HG02981 (cell line): ENCODE measurements around the gene MYO5A.
"Not testable (repeated sequence)": the region's sequence is repeated elsewhere in the genome, so short reads cannot be mapped to it uniquely, and the experiment has no call there.

Experiments
- ATAC-seq: cut with Tn5 transposase; IDR thresholded peaks from one replicate; pipeline ENCODE4 v1.9.1; 2021; ENCODE audit warnings: mild to moderate bottlenecking, moderate library complexity; ENCODE audit not compliant: unreplicated experiment

The MYO5A gene

DNA sequence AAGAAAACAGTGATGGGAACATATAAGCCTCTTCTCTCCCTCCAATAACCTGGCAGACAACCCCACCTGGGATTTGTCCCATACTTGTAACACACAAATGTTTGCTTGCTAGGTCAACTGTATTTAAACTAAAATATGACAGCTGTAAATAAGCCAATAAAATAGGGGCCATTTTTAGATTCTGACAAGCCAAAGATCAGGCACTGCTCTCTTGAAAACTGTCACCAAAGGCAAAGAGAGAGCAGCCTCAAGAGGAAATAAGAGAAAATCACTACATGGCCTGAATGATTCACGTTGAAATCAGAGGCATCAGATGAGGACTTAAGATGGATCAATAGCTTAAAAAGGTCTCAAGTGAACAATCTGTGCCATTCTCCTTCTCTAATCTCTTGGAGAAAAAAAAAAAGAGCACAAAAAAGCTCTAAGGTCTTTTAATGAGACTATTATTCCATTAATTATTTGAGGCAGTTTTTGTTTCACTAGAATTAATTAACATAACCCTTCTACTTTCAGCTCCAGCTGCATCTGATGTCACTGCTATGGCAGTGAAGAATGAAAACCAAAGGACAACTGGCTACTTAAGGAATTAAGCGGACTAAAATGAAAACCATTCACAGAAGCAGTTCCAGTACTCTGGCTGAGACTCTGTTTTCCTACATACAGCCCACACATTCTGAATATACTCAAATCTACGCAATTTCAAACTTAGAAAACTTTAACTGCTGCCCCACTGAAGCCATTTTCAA is 19.0 kb downstream of the MYO5A start:
- ATAC-seq = no peak

DNA sequence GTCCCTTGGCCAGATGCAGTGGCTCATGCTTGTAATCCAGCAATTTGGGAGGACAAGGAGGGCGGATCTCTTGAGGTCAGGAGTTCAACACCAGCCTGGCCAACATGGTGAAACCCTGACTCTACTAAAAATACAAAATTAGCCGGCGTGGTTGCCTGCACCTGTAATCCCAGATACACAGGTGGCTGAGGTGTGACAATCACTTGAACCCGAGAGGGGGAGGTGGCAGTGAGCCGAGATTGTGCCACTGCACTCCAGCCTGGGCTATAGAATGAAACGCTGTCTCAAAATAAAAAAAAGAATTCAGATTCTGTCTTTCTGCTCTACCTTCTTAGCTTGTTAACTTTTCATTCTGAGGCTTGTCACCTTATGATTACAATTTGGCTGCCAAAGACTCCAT is 22.1 kb downstream of the MYO5A start:
- ATAC-seq = no peak

DNA sequence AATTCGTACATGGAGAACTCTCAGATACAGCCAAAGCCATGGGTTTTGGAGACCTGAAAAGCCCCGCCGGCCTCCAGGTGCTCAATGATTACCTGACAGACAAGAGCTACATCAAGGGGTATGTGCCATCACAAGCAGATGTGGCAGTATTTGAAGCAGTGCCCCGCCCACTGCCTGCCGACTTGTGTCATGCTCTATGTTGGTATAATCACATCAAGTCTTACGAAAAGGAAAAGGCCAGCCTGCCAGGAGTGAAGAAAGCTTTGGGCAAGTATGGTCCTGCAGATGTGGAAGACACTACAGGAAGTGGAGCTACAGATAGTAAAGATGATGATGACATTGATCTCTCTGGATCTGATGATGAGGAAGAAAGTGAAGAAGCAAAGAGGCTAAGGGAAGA is 23.5 kb downstream of the MYO5A start:
- no peak for ATAC-seq

DNA sequence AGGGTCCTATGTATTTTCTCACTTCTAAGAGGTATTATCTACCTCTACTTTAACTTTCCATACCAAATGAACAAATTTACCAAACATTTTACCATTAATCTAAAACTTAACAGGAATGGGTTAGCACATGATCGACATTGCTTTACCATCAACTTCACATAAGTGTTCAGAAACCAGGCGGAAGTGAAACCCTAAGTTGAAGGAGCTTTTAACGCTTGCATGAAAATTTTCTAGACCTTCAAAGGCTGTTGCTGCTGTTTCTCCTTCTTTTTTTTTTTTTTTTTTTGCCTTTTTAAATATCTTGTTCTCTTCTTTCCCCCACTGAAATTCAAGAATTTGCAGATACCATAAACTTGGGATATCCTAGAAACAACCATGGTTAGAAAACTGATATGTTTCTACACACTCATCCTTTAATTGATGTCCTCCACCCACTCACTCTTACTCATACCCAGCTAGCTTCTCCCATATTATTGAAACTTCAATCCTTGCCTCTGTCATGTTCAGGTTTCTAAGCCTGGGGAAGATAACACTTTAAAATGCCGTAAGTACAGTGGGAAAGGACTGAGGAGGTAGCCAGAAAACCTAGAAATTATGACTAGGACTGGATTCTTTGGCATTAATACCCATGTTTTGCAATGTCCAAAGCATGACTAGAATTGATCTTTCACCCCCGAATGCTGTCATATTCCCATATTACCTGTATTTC is 24.7 kb downstream of the MYO5A start:
- ATAC-seq = peak; percentile 61

DNA sequence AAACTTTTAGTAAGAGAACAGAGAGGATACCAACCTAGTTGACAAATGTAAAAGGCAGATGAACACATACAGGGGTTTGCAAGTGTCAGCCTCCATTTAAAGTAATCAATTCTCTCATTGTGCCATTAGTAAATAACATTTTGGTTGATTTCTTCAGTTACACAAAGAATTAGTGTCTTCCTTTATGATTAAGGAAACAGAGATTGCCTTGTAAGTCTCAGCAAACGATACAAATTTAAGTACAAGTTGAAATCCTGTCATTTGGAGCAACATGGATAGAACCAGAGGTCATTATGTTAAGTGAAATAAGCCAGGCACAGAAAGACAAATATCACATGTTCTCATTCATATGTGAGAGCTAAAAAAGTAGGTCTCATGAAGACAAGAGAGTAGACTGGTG is 26.1 kb downstream of the MYO5A start:
- no peak for ATAC-seq

DNA sequence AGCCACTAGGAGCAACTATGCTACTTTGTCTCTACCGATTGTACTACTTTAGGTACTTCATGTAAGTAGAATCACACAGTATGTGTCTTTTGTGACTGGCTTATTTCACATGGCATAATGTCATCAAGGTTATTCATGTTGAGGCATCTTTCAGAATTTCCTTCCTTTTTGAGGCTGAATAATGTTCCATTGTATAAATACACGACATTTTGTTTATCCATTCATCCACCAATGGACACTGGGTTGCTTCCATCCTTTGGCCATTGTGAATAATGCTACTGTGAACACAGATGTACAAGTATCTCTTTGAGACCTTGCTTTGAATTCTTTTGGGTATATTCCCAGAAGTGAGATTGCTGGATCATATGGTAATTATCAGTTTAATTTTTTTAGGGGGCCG is 29.2 kb downstream of the MYO5A start:
- ATAC-seq = no peak

DNA sequence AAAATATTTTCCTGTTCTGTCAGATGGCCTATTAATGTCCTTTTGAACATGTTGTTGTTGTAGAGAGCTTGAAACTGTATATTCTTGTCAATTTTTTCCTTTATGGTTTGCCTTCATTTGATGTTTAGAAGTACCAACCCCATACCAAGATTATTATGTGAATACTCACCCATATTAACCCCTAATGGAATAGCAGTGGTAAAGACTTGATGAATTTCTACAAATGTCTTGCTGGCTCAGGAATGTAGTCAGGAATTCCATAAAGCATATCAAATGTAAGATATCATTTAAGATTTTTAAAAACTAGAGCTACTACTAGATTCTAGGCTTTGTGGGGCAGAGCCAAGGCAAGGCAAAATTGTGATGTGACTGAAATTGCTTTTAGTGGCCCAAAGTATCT is 30.0 kb downstream of the MYO5A start:
- no peak for ATAC-seq

DNA sequence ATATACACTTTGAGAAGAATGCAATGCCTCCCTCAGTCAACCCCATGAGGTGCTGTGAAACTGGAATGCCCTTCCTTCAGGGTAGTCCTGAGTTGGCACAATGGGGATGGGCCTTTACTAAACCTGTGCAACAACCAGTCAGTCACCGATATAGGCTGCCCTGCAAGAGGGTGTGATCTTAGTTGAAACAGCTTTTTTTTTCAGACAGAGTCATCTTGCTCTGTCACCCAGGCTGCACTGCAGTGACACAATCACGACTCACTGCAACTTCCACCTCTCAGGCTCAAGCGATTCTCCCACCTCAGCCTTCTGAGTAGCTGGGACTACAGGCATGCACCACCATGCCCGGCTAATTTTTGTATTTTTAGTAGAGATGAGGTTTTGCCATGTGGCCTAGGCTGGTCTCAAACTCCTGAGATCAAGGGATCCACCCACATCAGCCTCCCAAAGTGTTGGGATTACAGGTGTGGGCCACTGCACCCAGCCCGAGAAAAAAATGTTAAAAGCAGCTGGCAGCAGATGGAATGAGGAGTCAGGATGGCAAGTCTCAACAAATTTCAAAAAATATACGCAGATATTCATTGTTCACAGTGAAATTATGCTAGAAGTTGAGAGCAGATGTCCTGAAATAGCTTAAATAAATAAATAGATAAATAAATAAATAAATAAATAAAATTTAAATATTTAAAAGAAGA is 31.8 kb downstream of the MYO5A start:
- no peak for ATAC-seq

DNA sequence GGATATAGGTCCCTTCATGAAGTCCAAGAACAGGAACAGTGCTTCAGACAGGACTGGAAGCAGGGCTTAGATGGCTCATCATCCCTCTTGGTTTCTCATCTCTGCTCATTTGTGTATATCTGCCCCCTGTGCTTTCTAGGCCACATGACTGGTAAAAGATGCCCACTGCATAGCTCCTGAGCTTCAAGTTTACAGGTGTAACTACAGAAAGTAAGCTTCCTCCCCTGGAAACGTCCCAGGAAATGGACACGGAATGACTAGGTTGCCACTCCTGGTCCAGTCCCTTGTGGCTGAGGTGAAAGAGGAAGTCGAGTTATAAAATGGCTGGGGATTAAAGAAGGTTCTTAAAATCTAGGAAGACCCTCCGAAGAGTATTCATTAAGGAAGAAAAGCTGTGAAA is 32.5 kb downstream of the MYO5A start:
- no peak for ATAC-seq

DNA sequence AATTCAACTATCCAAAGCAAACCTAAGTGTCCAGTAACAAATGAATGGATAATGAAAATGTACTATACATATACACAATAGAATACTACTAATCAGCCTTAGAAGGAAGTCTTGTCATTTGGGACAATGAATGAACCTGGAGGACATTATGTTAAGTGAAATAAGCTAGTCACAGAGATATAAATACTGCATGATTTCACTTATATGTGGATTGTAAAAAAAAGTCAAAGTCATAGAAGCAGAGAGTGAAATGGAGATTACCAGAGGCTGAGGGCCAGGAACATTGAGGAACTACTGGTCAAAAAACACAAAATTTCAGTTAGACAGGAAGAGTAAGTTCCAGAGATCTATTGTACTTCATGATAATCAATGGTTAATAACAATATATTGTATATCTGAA is 33.6 kb downstream of the MYO5A start:
- no peak for ATAC-seq

DNA sequence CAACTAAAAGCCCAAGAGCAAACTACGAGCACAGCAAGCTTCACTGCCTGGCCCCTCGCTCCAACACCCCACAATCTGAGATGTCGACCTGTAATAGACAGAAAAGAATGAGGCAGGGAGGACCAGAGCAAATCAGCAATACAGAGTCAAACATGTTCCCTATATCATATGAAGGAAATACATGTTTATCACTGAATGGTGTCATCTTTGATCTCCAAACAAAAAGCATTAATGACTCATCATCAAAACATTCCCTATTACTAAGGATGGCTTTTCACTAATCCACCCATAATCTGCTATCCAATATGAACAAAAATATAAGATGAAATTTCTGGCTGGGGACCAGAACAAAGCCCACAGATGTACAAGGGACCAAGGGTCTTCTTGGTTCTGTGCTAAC is 34.7 kb downstream of the MYO5A start:
- ATAC-seq = no peak

DNA sequence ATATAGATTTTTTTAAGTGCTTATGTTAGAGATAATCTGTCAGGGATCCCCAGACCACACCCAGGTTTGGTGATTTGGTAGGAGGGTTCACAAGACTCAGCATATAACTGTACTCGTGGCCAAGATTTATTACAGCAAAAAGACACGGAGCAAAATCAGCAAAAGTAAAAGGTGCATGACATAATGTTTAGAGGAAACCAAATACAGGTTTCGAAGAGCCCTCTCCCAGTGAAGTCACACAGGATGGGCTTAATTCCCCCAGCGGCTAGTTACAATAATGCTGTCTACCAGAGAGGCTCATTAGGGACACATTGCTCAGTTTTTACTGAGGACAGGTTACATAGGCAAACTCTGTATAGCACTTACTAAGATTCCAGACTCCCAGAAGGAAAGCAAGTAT is 36.5 kb downstream of the MYO5A start:
- ATAC-seq = no peak

DNA sequence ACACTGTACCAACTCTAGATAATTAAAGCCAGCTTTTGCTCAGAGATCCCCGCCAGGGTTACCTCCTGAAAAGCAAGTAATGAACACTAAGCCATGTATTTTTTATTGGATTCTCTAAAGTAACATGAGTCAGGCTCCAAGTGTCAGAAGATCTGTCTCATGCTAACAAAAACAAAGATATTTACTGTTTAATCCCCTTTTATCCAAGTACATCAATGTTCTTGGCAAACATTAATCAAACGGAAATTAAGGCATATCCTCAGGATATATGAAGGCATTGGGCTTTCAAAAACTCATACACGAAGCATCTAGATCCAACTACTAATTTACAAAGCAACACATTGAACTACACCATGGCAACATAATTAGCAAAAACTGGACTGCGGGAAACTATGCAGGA is 37.2 kb downstream of the MYO5A start:
- no peak for ATAC-seq

DNA sequence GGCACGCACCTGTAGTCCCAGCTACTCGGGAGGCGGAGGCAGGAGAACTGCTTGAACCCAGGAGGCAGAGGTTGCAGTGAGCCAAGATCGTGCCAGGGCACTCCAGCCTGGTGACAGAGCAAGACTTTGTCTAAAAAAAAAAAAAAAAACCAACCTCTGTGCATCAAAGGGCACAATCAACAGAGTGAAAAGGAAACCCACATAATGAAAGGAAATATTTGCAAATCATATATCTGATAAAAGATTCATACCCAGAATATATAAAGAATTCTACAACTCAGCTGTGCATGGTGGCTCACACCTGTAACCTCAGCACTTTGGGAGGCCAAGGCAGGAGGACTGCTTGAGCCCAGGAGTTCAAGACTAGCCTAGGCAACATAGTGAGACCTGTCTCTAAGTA is 39.2 kb downstream of the MYO5A start:
- ATAC-seq = not testable (repeated sequence)

DNA sequence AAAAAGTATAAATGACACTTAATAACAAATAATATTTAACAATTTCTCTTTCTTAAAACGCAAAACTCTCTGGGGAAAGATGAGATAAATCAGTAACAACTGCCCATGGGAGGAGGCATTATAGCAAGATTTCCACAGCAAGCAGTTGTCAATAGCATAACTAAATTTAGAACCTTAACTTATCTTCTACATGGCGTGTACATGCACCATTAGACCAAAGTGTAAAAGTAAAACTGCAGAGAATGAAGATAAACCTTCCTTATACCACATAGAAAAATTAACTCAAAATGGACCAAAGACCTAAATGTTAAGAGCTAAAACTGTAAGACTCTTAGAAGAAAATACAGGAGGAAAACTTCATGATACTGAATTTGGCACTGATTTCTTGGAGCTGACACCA is 39.9 kb downstream of the MYO5A start:
- no peak for ATAC-seq

DNA sequence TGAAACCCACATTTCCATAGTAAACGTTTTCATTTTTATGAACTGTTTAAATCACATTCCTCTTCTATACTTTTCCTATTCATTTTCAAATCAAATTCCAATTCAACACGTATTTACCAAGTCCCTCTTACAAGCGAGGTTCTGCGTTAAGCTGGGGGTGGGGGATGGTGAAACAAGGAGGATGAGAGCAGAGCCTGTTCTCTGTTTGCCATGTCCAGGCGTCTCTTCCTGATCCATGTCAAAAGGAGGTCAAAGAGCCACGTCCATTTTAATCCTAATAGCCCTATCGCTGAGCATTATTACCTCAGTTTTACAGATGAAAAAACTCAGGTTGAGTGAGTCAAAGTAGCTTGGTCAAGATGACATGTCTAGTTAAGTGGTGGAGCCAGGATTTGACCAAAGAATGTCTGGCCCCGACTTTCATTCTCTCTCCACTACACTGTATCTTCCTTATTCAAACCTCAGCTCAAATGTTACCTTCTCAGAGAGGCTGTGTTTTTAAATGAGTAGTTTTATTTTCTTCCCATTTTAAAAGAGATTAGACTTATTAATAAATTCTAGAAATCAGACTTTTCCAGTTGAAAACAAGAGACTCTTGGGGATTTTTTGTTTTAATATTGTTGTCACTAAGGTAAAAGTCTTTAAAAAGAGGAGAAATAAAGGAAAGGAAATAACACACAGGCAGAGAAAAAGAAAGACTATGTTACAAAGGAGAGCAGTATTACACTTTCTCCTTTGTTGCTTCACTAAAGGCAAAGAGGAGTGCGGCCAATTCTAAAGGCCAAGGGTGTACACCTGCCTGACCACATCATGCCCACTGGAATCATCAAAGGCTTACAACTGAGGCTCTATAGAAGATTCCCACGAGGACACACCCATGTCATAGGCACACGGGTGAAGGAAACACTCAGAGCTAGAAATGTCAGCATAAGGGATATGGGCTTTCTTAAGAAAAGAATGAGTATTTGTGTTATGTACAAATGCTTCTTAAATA is 42.4 kb downstream of the MYO5A start:
- no peak for ATAC-seq

DNA sequence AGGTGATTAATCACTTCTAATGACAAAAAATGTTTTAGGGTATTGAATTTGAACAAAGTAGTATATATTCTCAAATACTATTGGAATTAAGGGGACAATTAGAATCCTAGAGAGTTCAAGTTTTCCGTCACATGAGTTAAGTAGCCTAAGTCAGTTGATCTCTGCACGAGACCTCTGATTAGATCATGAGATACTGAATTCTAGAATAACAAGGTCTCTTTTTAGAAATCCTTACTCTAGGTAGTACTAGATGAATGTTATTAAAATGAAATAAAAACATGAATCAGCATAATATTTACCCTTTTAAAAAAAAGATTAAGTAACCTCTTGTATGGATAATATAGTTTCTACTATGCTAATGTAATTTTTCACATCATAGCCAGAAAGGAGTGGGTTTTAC is 43.4 kb downstream of the MYO5A start:
- ATAC-seq = no peak

DNA sequence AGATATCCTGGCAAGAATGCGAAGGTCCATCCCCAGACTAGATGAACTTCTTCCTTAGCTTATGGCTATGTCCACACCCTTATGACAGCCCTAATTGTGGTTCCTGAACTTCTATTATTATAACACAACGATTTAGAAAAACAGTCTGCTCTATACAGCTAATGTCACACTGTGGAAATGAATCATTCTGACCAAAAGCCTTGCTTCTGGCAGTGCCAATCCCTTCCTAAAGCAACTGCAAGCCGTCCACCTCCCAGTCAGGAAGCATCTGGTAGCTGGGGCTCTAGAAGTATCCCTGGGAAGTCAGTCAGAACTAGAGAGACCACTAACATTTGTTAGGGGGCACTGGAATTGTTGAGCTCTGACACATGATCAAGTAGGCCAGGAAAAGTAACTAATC is 45.0 kb downstream of the MYO5A start:
- no peak for ATAC-seq

DNA sequence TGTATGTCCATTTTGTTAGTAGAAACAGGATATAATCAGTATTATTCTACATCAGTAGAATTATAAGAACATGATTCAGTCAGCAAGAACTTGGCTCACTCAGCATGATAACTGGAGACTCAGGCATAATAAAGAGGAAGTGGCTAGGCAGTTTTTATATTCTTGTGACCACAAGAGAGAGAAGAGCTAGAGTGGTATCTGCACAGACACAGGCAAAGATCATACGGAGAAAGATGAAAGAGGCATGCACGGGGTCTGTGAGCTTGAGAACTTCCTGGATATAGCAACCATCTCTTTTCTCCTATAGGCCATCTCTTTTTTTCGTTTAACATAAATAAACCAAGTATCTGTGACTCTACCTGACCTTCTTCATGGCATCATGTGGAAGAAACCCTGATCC is 46.8 kb downstream of the MYO5A start:
- ATAC-seq = peak; percentile 98

DNA sequence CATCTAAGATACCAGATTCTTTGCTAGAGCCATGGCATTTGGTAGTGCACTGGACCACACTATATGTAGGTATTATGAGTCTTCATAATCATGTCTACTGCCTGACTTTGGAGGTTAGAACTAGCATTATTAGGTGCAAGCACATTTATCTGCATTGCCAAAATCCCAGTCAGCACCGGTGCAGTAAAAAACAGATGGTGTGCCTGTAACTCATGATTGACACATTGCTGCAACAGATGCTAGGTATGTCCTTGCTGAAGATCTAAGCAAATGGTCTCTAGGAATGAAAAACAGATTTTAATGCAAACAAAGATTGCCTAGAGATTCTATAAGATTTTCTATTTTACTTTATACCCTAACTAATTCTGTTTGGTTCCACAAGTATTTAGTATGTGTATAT is 47.7 kb downstream of the MYO5A start:
- no peak for ATAC-seq

DNA sequence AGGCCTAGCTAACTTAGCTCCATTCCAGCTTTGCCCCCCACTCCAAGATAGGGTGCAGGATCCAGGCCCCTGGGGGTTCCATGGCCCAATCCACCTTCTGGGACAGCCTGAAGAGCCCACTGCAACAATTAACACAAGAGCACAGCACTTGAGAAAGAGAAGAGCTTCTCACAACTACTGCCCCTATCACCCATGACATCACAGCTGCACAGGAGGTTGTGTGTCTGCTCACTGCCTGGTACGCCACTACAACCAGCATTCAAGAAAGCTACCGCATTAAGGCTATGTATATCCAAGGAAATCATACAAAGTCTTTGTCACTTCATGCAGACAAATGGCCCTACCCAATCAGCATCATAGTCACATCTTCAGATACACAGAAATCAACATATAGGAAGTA is 62.0 kb downstream of the MYO5A start:
- ATAC-seq = no peak
